ENCODE data around the gene DCP1B.
"Not testable (repeated sequence)": the region's sequence is repeated elsewhere in the genome, so short reads cannot be mapped to it uniquely, and the experiment has no call there.

The DCP1B gene

GRCh38 chr12:1949771-1950470, 54.3 kb downstream of the DCP1B start:
- in situ Hi-C loops (cut with MboI; ENCODE audit: low sequenced_read_pairs, unreplicated experiment): no loop called here
- no peak for TF ChIP-seq CTCF (IDR thresholded peaks at IDR 0.05; ENCODE audit: borderline replicate concordance, control extremely low read depth, extremely low read depth, insufficient read depth, missing control alignments)

GRCh38 chr12:1948883-1949282, 55.4 kb downstream of the DCP1B start:
- TF ChIP-seq CTCF (IDR thresholded peaks at IDR 0.05; ENCODE audit: borderline replicate concordance, control extremely low read depth, extremely low read depth, insufficient read depth, missing control alignments): no peak
- in situ Hi-C loops (cut with MboI; ENCODE audit: low sequenced_read_pairs, unreplicated experiment): no loop called here
- no peak for DNase-seq (ENCODE audit: low spot score)

More at GRCh38 chr12:1949771-1950470, 54.3 kb downstream of the DCP1B start:
- DNase-seq (ENCODE audit: low spot score): no peak

GRCh38 chr12:1947081-1947480, 57.2 kb downstream of the DCP1B start:
- in situ Hi-C loops (cut with MboI; ENCODE audit: low sequenced_read_pairs, unreplicated experiment): no loop called here
- no peak for TF ChIP-seq CTCF (IDR thresholded peaks at IDR 0.05; ENCODE audit: borderline replicate concordance, control extremely low read depth, extremely low read depth, insufficient read depth, missing control alignments)
- no peak for DNase-seq (ENCODE audit: low spot score)

GRCh38 chr12:1946296-1946695, 58.0 kb downstream of the DCP1B start:
- no peak for DNase-seq (ENCODE audit: low spot score)
- no peak for TF ChIP-seq CTCF (IDR thresholded peaks at IDR 0.05; ENCODE audit: borderline replicate concordance, control extremely low read depth, extremely low read depth, insufficient read depth, missing control alignments)
- in situ Hi-C loops (cut with MboI; ENCODE audit: low sequenced_read_pairs, unreplicated experiment): no loop called here

- in situ Hi-C loops (cut with MboI; ENCODE audit: low sequenced_read_pairs, unreplicated experiment); DNase-seq (ENCODE audit: low spot score): not testable (repeated sequence)
Measured at GRCh38 chr12:1945502-1945901, 58.8 kb downstream of the DCP1B start.

GRCh38 chr12:1939801-1940607, 64.3 kb downstream of the DCP1B start:
- peak; percentile 94 for TF ChIP-seq CTCF (IDR thresholded peaks at IDR 0.05; ENCODE audit: borderline replicate concordance, control extremely low read depth, extremely low read depth, insufficient read depth, missing control alignments)
- in situ Hi-C loops (cut with MboI; ENCODE audit: low sequenced_read_pairs, unreplicated experiment): loop anchor here (5.0 to 10.0 kb wide), 2 partner anchors 138 to 285 kb away; no protein-coding TSS in a partner anchor
- peak; percentile 84 for DNase-seq (ENCODE audit: low spot score)

GRCh38 chr12:1939331-1939730, 64.9 kb downstream of the DCP1B start:
- in situ Hi-C loops (cut with MboI; ENCODE audit: low sequenced_read_pairs, unreplicated experiment): loop anchor here (5.0 to 10.0 kb wide), 2 partner anchors 137 to 285 kb away; no protein-coding TSS in a partner anchor
- no peak for TF ChIP-seq CTCF (IDR thresholded peaks at IDR 0.05; ENCODE audit: borderline replicate concordance, control extremely low read depth, extremely low read depth, insufficient read depth, missing control alignments)
- DNase-seq (ENCODE audit: low spot score): no peak
